Tibial nerve (tissue), 3 donors: ENCODE results near the gene MBD5.

Experiments
- CTCF ChIP-seq, 5 experiments: fragments of 200-600 bp in 3 of 5; fragments of 450-650 bp in 2 of 5; sonication (generic) in 3 of 5; IDR thresholded peaks; one replicate each; pipeline ENCODE4 v1.5.1; 2016 to 2019; ENCODE audit warnings: antibody characterized with exemption in 5 of 5, mild to moderate bottlenecking in 3 of 5, moderate library complexity in 2 of 5
- POLR2A ChIP-seq, 2 donors: fragments of 450-650 bp; IDR thresholded peaks; one replicate each; pipeline ENCODE4 v1.6.1; 2017; ENCODE audit warnings: antibody characterized with exemption in 2 of 2, mild to moderate bottlenecking in 2 of 2, moderate library complexity in 2 of 2

GRCh38 chr2:147980940-147981528, 39.9 kb upstream of the MBD5 start:
- TF ChIP-seq POLR2A (IDR thresholded peaks at IDR 0.05) = no peak
- TF ChIP-seq CTCF (IDR thresholded peaks at IDR 0.05) = no peak
